ENCODE data around the gene MT1F.

GRCh38 chr16:56657555-56658326 is at the start of gene MT1F:
- TF ChIP-seq EZH2 (IDR thresholded peaks at IDR 0.05; ENCODE audit: borderline replicate concordance, low read depth, low read length, severe bottlenecking) = no peak
- TF ChIP-seq CTCF (IDR thresholded peaks at IDR 0.05; ENCODE audit: borderline replicate concordance, extremely low read depth, low read length, poor library complexity, severe bottlenecking) = no peak
